ENCODE data around the gene GTF2F2. TPM values are rescaled to one million over a fixed set of nuclear protein-coding genes. Genes with fewer than 3 reads are reported as not detected.

Gene GTF2F2
- total RNA-seq, 1 experiment from 2014 or later = 33.8 TPM

DNA sequence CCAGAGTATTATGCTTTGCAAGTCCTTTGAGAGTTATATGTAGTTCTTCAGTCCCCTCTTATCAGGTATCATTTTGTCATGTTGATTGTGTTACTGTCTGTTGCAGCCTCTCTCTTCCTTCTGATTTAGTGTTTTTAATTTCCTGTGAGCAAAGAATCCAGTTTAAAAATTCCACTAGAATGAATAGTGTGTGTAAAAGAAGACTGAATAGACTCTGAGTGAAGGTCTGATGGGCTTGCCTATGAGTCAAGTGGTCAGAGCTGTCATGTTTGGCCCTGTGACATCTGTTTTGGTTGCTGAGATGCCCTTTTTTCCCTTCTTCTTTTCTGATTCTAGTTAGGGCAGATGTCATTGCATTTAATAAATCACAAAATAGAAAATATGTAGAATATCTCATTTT is 103.9 kb downstream of the GTF2F2 start (continued):
- TF ChIP-seq, protein P1, sequence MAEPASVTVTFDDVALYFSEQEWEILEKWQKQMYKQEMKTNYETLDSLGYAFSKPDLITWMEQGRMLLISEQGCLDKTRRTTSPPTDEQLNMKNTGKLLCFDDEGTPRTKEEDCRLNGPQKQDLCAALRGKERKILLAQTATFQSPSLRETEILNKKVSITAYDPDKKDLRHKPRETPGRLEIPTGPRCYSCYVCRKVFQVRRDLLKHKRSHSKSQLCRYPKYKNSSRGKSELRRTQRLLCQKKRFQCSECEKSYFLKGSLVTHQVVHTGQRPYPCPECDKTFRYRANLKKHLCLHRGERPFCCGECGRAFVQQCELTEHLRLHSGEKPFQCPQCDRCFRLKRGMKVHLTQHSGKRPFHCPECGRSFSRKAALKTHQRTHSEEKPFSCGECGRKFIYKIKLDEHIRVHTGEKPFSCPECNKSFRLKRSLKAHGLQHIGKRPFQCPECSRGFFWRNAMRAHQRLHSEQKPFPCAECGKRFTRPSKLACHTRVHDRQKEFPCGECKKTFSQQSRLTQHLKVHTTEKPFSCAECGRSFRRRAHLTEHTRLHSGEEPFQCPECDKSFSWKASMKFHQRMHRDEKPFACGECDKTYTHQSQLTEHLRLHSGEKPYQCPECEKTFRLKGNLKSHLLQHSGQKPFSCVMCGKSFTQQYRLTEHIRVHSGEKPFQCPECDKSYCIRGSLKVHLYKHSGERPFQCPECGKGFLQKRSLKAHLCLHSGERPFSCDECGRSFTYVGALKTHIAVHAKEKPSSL (CRISPR knock-in tag; conservative IDR thresholded peaks at IDR 0.05) = no peak
- TF ChIP-seq, protein P2, sequence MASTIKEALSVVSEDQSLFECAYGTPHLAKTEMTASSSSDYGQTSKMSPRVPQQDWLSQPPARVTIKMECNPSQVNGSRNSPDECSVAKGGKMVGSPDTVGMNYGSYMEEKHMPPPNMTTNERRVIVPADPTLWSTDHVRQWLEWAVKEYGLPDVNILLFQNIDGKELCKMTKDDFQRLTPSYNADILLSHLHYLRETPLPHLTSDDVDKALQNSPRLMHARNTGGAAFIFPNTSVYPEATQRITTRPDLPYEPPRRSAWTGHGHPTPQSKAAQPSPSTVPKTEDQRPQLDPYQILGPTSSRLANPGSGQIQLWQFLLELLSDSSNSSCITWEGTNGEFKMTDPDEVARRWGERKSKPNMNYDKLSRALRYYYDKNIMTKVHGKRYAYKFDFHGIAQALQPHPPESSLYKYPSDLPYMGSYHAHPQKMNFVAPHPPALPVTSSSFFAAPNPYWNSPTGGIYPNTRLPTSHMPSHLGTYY (CRISPR knock-in tag; IDR thresholded peaks at IDR 0.05) = no peak

DNA sequence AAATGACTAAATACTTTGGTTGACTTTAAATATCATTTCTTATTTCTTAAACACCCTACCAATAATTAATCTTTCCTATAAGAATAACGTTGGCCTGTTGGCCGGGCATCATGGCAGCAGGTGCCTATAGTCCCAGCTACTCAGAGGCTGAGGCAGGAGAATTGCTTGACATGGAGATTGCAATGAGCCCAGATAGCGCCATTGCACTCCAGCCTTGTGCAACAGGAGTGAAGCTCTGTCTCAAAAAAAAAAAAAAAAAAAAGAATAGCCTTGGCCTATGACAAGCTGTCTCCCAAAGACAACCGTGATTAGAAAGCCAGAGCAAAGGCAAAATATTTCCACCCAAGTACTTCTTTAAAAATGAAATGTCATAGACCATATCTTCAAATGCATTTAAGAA is 105.1 kb downstream of the GTF2F2 start:
- ATAC-seq (no peak), DNase-seq (ENCODE audit: low spot score) (no peak)
- H3K27ac Mint-ChIP-seq = no peak overlapping the region
- TF ChIP-seq ZNF219 (CRISPR knock-in tag; IDR thresholded peaks at IDR 0.05; ENCODE audit: borderline replicate concordance) = no peak
- TF ChIP-seq ZNF396 (CRISPR knock-in tag; IDR thresholded peaks at IDR 0.05; ENCODE audit: borderline replicate concordance) = no peak
- TF ChIP-seq, protein P2 (CRISPR knock-in tag; IDR thresholded peaks at IDR 0.05) = no peak
- TF ChIP-seq ZNF671 (CRISPR knock-in tag; IDR thresholded peaks at IDR 0.05) = no peak
- TF ChIP-seq, protein P3, sequence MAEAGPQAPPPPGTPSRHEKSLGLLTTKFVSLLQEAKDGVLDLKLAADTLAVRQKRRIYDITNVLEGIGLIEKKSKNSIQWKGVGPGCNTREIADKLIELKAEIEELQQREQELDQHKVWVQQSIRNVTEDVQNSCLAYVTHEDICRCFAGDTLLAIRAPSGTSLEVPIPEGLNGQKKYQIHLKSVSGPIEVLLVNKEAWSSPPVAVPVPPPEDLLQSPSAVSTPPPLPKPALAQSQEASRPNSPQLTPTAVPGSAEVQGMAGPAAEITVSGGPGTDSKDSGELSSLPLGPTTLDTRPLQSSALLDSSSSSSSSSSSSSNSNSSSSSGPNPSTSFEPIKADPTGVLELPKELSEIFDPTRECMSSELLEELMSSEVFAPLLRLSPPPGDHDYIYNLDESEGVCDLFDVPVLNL (CRISPR knock-in tag; IDR thresholded peaks at IDR 0.05; ENCODE audit: borderline replicate concordance, low read depth) = no peak
- no peak for TF ChIP-seq ZNF121 (CRISPR knock-in tag; IDR thresholded peaks at IDR 0.05)
- TF ChIP-seq, protein P4, sequence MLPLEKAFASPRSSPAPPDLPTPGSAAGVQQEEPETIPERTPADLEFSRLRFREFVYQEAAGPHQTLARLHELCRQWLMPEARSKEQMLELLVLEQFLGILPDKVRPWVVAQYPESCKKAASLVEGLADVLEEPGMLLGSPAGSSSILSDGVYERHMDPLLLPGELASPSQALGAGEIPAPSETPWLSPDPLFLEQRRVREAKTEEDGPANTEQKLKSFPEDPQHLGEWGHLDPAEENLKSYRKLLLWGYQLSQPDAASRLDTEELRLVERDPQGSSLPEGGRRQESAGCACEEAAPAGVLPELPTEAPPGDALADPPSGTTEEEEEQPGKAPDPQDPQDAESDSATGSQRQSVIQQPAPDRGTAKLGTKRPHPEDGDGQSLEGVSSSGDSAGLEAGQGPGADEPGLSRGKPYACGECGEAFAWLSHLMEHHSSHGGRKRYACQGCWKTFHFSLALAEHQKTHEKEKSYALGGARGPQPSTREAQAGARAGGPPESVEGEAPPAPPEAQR (CRISPR knock-in tag; IDR thresholded peaks at IDR 0.05) = no peak
- TF ChIP-seq SOX15 (CRISPR knock-in tag; IDR thresholded peaks at IDR 0.05) = no peak
- no peak for TF ChIP-seq SP1 (CRISPR knock-in tag; conservative IDR thresholded peaks at IDR 0.05)
- no peak for TF ChIP-seq KAT7 (CRISPR knock-in tag; IDR thresholded peaks at IDR 0.05; ENCODE audit: borderline replicate concordance)
- no peak for TF ChIP-seq GRHL2 (CRISPR knock-in tag; IDR thresholded peaks at IDR 0.05; ENCODE audit: insufficient replicate concordance, severe bottlenecking)
- TF ChIP-seq TEAD4 (CRISPR knock-in tag; IDR thresholded peaks at IDR 0.05) = no peak
- TF ChIP-seq NR3C1 (CRISPR knock-in tag; conservative IDR thresholded peaks at IDR 0.05; ENCODE audit: low read depth) = no peak
- no peak for TF ChIP-seq RORB (CRISPR knock-in tag; IDR thresholded peaks at IDR 0.05)
- TF ChIP-seq, protein P5, sequence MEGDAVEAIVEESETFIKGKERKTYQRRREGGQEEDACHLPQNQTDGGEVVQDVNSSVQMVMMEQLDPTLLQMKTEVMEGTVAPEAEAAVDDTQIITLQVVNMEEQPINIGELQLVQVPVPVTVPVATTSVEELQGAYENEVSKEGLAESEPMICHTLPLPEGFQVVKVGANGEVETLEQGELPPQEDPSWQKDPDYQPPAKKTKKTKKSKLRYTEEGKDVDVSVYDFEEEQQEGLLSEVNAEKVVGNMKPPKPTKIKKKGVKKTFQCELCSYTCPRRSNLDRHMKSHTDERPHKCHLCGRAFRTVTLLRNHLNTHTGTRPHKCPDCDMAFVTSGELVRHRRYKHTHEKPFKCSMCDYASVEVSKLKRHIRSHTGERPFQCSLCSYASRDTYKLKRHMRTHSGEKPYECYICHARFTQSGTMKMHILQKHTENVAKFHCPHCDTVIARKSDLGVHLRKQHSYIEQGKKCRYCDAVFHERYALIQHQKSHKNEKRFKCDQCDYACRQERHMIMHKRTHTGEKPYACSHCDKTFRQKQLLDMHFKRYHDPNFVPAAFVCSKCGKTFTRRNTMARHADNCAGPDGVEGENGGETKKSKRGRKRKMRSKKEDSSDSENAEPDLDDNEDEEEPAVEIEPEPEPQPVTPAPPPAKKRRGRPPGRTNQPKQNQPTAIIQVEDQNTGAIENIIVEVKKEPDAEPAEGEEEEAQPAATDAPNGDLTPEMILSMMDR (IDR thresholded peaks at IDR 0.05) = no peak
- TF ChIP-seq, protein P6, sequence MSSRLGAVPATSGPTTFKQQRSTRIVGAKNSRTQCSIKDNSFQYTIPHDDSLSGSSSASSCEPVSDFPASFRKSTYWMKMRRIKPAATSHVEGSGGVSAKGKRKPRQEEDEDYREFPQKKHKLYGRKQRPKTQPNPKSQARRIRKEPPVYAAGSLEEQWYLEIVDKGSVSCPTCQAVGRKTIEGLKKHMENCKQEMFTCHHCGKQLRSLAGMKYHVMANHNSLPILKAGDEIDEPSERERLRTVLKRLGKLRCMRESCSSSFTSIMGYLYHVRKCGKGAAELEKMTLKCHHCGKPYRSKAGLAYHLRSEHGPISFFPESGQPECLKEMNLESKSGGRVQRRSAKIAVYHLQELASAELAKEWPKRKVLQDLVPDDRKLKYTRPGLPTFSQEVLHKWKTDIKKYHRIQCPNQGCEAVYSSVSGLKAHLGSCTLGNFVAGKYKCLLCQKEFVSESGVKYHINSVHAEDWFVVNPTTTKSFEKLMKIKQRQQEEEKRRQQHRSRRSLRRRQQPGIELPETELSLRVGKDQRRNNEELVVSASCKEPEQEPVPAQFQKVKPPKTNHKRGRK (CRISPR knock-in tag; IDR thresholded peaks at IDR 0.05; ENCODE audit: borderline replicate concordance) = no peak
- no peak for TF ChIP-seq GTF2I (CRISPR knock-in tag; conservative IDR thresholded peaks at IDR 0.05)
- TF ChIP-seq RELA (CRISPR knock-in tag; IDR thresholded peaks at IDR 0.05; ENCODE audit: borderline replicate concordance) = no peak
- TF ChIP-seq CBFB (CRISPR knock-in tag; IDR thresholded peaks at IDR 0.05; ENCODE audit: low read depth) = no peak
- H3K4me1 Mint-ChIP-seq = peaks cover 17% of the 10 kb centered on the region
- ChIA-PET POLR2A (no interaction called here), CTCF (interaction anchor here (1.0 to 1.1 kb wide), 2 partner anchors 45 to 182 kb away, joined by 3 read pairs; no protein-coding TSS in a partner anchor)
- no peaks in the 10 kb centered on the region for H3K27me3 Mint-ChIP-seq (ENCODE audit: low read depth)
- no peaks in the 10 kb centered on the region for H3K36me3 Mint-ChIP-seq
- H3K9me3 Mint-ChIP-seq = no peaks in the 10 kb centered on the region
- no peak overlapping the region for H3K4me3 Mint-ChIP-seq

Data from WTC11 (cell line).